Osteocyte (in vitro differentiated cells): ENCODE measurements around the gene VEPH1. TPM values are rescaled to one million over a fixed set of nuclear protein-coding genes. Genes with fewer than 3 reads are reported as not detected.
A peak's percentile ranks its signal among the peaks of the same experiment; 100 is the strongest.

Experiments
- DNase-seq: peaks from one replicate; pipeline ENCODE4 v3.0.0; 2021; ENCODE audit warnings: mixed read lengths; ENCODE audit not compliant: unreplicated experiment; ENCODE audit errors: extremely low spot score
- H3K27ac Mint-ChIP-seq: one replicate; pipeline ENCODE4 v1.8.0; 2021; ENCODE audit warnings: mild to moderate bottlenecking, mixed read lengths; ENCODE audit not compliant: unreplicated experiment
- H3K27me3 Mint-ChIP-seq: one replicate; pipeline ENCODE4 v1.8.0; 2021; ENCODE audit warnings: mixed read lengths; ENCODE audit not compliant: unreplicated experiment
- H3K36me3 Mint-ChIP-seq: one replicate; pipeline ENCODE4 v1.8.0; 2021; ENCODE audit warnings: mixed read lengths; ENCODE audit not compliant: unreplicated experiment
- H3K4me1 Mint-ChIP-seq: one replicate; pipeline ENCODE4 v1.8.0; 2021; ENCODE audit warnings: mixed read lengths; ENCODE audit not compliant: unreplicated experiment
- H3K4me3 Mint-ChIP-seq: one replicate; pipeline ENCODE4 v1.8.0; 2021; ENCODE audit warnings: mild to moderate bottlenecking, moderate library complexity, mixed read lengths; ENCODE audit not compliant: unreplicated experiment
- H3K9me3 Mint-ChIP-seq: one replicate; pipeline ENCODE4 v1.8.0; 2021; ENCODE audit warnings: mixed read lengths; ENCODE audit not compliant: unreplicated experiment
- total RNA-seq: library from RNA; stranded (reverse); gene quantifications from 2 replicates; pipeline ENCODE4 v1.2.1, GENCODE V29; 2021
- TF ChIP-seq, protein P1 (sequence below): fragments of 200-600 bp; sonication (generic); IDR thresholded peaks from 2 replicates; pipeline ENCODE4 v1.5.0; 2021; ENCODE audit warnings: antibody characterized with exemption, mild to moderate bottlenecking, moderate library complexity

The VEPH1 gene
- total RNA-seq, 1 donor from 2014 or later = 0.46 TPM

DNA sequence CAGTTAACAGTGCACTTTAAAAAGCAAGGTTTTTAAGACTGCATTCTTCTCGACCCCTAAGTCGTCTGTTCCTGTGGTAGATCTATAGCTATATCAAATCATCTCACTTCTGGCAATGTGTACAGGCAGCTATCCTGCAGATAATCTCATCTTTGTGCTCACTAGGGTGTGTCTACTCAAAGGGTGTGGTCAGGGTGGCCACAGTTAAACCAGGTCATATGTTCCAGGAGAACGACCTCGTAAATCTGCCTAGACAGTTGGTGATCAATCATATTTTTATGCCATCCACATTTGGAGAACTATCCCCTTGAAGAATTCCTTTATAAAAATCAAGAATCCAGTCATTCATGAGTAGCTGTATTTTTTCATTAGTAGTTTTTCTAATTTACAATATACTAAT, 3.0 kb downstream of the VEPH1 start:
- no peak overlapping the region for H3K27ac Mint-ChIP-seq
- DNase-seq = no peak
- no peaks in the 10 kb centered on the region for H3K27me3 Mint-ChIP-seq
- peaks cover 22% of the 10 kb centered on the region for H3K4me1 Mint-ChIP-seq
- TF ChIP-seq, protein P1, sequence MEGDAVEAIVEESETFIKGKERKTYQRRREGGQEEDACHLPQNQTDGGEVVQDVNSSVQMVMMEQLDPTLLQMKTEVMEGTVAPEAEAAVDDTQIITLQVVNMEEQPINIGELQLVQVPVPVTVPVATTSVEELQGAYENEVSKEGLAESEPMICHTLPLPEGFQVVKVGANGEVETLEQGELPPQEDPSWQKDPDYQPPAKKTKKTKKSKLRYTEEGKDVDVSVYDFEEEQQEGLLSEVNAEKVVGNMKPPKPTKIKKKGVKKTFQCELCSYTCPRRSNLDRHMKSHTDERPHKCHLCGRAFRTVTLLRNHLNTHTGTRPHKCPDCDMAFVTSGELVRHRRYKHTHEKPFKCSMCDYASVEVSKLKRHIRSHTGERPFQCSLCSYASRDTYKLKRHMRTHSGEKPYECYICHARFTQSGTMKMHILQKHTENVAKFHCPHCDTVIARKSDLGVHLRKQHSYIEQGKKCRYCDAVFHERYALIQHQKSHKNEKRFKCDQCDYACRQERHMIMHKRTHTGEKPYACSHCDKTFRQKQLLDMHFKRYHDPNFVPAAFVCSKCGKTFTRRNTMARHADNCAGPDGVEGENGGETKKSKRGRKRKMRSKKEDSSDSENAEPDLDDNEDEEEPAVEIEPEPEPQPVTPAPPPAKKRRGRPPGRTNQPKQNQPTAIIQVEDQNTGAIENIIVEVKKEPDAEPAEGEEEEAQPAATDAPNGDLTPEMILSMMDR = no peak
- no peaks in the 10 kb centered on the region for H3K36me3 Mint-ChIP-seq
- H3K9me3 Mint-ChIP-seq = no peaks in the 10 kb centered on the region
- no peak overlapping the region for H3K4me3 Mint-ChIP-seq

DNA sequence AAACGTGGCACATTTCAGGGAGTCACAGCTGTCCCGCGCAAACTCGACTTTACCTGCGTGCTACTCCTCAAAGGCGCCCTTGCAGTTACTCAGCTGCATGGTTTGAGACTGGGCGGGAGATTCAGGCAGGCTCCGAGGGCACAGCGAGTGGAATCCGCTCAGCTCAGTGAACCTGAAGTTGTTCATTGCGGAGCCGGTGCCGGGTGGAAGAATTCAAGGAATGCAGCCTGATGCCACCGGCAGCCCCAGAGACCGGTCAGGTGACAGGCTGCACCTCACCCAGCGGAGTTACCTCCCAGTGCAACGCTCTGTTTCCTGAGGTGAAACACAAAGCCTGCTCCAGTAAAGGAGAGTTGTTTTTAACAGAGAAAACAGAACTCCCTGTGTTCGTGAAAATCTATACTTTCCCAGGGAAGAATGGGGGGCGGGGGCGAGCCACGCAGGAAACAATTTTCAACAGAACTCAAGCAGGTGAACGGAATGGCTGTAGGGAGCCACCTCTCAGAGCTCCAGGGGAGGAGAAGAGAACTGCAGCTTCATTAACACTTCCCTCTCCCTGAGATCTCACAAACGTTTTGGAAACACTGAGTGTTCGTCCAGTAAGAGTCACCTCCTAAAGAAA, 3.8 kb downstream of the VEPH1 start:
- H3K4me3 Mint-ChIP-seq = peak overlapping the region; percentile 70
- no peaks in the 10 kb centered on the region for H3K27me3 Mint-ChIP-seq
- H3K27ac Mint-ChIP-seq = no peak overlapping the region
- TF ChIP-seq, protein P1 = no peak
- no peaks in the 10 kb centered on the region for H3K9me3 Mint-ChIP-seq
- H3K36me3 Mint-ChIP-seq = no peaks in the 10 kb centered on the region
- H3K4me1 Mint-ChIP-seq = peaks cover 30% of the 10 kb centered on the region
- no peak for DNase-seq

DNA sequence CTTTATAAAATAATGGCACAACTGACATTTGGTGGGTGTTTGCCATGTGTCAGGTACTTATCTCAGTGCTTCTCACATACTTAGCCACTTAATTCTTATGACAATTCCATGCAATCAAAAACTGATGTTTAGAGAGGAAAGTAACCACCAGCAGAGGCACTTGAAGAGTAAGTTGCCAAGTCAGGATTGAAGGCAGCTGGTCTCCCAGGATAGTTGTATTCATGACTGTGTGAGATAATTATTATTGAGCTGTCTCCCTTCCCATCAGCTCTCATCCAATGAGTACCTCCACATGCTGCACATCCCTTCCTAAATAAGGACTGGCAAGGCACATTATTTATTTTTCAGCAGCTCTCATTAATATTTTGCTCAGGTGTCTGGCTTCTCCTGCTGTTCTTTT, 4.8 kb downstream of the VEPH1 start:
- no peaks in the 10 kb centered on the region for H3K9me3 Mint-ChIP-seq
- H3K4me1 Mint-ChIP-seq = peaks cover 39% of the 10 kb centered on the region
- DNase-seq = no peak
- TF ChIP-seq, protein P1 = no peak
- H3K4me3 Mint-ChIP-seq = peak overlapping the region; percentile 38
- no peaks in the 10 kb centered on the region for H3K36me3 Mint-ChIP-seq
- no peaks in the 10 kb centered on the region for H3K27me3 Mint-ChIP-seq
- no peak overlapping the region for H3K27ac Mint-ChIP-seq

DNA sequence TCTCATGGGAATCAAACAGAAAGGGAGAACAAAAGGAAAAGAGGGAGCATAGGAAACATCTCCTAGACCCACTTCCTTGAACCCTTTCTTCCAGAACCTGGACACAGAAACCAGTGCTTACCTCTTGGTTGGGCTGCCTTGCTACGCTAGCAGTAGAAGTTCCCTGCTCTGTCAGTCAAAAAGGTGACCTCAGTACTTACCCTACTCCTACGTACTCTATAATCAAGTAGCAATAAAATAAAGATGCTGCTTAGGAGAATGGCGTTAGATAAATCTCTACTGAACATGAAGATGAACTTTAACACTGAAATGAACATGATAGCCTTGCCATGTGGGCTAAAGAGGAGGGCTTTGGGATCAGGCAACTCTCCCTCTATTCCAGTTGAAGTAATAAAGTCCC, 7.4 kb downstream of the VEPH1 start:
- Mint-ChIP-seq H3K4me3 (no peak overlapping the region), H3K4me1 (peaks cover 34% of the 10 kb centered on the region), H3K27ac (no peak overlapping the region), H3K27me3 (no peaks in the 10 kb centered on the region), H3K36me3 (no peaks in the 10 kb centered on the region), H3K9me3 (no peaks in the 10 kb centered on the region)
- TF ChIP-seq, protein P1 = no peak
- no peak for DNase-seq

DNA sequence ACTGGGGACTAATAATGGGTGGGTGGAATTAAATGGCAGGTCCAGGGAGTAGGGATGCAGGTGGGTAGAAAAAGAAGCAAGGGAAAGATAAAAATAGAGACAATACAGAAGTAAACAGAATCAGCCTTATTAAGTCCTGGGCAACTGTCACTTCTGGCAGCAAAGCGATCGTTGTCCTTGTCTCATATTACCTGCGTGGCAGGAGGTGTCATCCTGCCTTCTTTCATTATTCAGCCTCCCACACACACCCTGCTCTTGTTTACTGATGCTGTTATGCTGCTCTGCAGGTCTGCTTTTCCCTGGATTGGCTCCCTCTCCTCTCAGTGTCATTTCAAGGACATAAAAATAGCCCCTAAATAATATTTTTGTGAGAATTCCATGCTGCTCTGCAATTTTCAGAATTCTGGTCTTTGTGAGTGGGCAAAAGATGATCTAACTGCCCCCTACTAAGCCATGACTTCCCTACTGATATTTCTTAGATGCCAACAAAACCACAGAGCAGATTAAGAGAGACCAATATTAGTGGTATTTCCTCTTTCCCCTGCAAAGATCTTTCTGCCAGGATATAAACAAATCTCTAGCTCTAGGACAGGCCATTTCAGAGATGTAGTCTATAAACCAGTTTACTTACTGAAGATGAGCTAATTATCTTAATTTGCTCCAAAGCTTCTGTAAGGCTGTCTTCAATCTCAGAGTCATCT, 8.5 kb downstream of the VEPH1 start:
- DNase-seq = no peak
- H3K4me3 Mint-ChIP-seq = no peak overlapping the region
- peaks cover 32% of the 10 kb centered on the region for H3K4me1 Mint-ChIP-seq
- TF ChIP-seq, protein P1 = no peak
- H3K27me3 Mint-ChIP-seq = no peaks in the 10 kb centered on the region
- H3K36me3 Mint-ChIP-seq = no peaks in the 10 kb centered on the region
- H3K9me3 Mint-ChIP-seq = no peaks in the 10 kb centered on the region
- H3K27ac Mint-ChIP-seq = peak overlapping the region; percentile 12
